AG10803 (cell line): Measurements from ENCODE around the gene DNM2.
A peak's percentile ranks its signal among the peaks of the same experiment; 100 is the strongest.
"Not testable (repeated sequence)": the region's sequence is repeated elsewhere in the genome, so short reads cannot be mapped to it uniquely, and the experiment has no call there.

ENCODE experiments used
- DNase-seq: peaks from one replicate; pipeline ENCODE4 v3.0.0; 2010; ENCODE audit warnings: low read depth
- H3K4me3 ChIP-seq: 2 replicates; pipeline ENCODE4 v1.5.1; 2011; ENCODE audit warnings: mild to moderate bottlenecking, low read length, control low read depth
- TF ChIP-seq, protein P1 (sequence below): conservative IDR thresholded peaks from 2 replicates; pipeline ENCODE4 v1.5.1; 2011; ENCODE audit warnings: mild to moderate bottlenecking, low read length, control low read depth, inconsistent platforms

Gene DNM2

GRCh38 chr19:10717356-10718204 lies at the start of gene DNM2:
DNM2 (plus strand) TSS chr19:10718079; CDS start chr19:10718243, 164 bp downstream.
- peak; percentile 100 for DNase-seq
- TF ChIP-seq, protein P1, sequence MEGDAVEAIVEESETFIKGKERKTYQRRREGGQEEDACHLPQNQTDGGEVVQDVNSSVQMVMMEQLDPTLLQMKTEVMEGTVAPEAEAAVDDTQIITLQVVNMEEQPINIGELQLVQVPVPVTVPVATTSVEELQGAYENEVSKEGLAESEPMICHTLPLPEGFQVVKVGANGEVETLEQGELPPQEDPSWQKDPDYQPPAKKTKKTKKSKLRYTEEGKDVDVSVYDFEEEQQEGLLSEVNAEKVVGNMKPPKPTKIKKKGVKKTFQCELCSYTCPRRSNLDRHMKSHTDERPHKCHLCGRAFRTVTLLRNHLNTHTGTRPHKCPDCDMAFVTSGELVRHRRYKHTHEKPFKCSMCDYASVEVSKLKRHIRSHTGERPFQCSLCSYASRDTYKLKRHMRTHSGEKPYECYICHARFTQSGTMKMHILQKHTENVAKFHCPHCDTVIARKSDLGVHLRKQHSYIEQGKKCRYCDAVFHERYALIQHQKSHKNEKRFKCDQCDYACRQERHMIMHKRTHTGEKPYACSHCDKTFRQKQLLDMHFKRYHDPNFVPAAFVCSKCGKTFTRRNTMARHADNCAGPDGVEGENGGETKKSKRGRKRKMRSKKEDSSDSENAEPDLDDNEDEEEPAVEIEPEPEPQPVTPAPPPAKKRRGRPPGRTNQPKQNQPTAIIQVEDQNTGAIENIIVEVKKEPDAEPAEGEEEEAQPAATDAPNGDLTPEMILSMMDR, result peak; percentile 80
- peak within 1 kb of the TSS; percentile 92 for H3K4me3 ChIP-seq

DNA sequence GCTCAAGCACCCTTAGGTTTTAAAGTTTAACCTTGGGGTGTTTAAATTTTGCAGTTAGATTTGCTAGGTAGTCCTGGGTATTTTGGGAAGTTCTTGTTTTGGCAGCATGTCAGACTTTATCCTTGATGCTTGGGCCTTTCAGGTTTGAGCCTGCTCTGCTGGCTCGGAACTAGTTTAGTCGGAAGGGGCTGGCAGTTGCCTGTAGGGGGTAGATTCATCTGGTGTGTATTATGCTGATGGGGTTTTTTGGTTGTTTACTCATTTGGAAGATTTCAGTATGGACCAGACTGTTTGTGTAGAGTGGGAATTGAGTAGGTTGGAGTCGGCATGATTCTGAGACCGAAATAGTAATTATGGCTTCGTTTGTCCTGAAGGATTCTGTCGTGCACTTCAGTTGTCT lies 48.6 kb upstream of the DNM2 start:
- TF ChIP-seq, protein P1, result no peak
- no peak for DNase-seq
- no peak overlapping the region for H3K4me3 ChIP-seq

DNA sequence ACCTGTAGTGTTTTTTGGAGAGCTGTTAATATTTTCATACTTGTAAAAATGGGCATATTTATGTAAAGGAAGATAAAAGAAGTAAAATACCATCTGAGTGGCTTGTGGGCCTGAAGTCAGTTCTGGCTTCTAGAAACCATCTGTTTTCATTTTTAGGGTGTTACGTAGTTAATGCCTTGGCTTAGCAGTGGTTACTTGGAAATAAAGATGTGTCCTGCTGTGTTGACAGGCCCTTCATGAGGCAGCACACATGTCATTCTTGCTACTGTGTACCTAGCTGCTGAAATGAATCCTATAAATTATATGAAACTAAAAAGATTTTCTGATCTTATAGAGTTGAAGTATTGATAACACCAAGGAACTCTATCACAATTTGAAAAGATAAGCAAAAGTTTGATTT lies 47.7 kb upstream of the DNM2 start:
- TF ChIP-seq, protein P1, result no peak
- peak; percentile 83 for DNase-seq
- H3K4me3 ChIP-seq, result no peak overlapping the region

GRCh38 chr19:10670876-10671804 lies 46.7 kb upstream of the DNM2 start:
- DNase-seq, result no peak
- TF ChIP-seq, protein P1, result no peak
- H3K4me3 ChIP-seq, result no peak overlapping the region

- H3K4me3 ChIP-seq, result not testable (repeated sequence)
These were observed 46.0 kb upstream of the DNM2 start for GRCh38 chr19:10671922-10672321.

GRCh38 chr19:10675214-10675613 lies 42.7 kb upstream of the DNM2 start:
- not testable (repeated sequence) for H3K4me3 ChIP-seq, DNase-seq

More at GRCh38 chr19:10671922-10672321, 46.0 kb upstream of the DNM2 start:
- DNase-seq, result not testable (repeated sequence)

DNA sequence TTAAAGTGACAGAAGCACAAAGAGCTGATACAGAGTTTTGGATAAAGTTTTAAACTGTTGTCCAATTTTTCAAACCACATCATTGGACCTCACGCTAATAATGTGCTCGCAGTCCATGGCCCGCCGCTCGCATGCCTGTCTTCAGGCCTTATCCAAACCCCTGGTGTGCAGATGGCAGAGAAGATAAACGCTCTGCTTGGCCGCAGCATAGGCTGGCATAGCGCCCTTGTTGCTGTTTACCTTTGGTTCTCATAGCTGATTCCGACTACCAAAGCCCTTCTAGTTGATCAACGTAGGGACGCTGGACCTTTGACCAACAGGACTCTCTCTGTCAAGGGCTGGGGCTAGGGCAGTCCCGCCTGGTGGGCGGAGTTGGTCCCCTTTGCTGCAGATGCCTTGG lies 40.1 kb upstream of the DNM2 start:
- TF ChIP-seq, protein P1, result no peak
- no peak for DNase-seq
- H3K4me3 ChIP-seq, result no peak overlapping the region
